Vagina (tissue), 2 donors: ENCODE data around the gene ADAMTS12.

Source experiments
- CTCF ChIP-seq, 3 experiments: fragments of 450-650 bp in 2 of 3; fragments of 200-600 bp in 1 of 3; sonication (generic) in 1 of 3; IDR thresholded peaks; one replicate each; pipeline ENCODE4 v1.5.1; 2017 to 2019; ENCODE audit warnings: antibody characterized with exemption in 3 of 3, mild to moderate bottlenecking in 2 of 3, moderate library complexity in 2 of 3
- POLR2A ChIP-seq, 2 donors: fragments of 450-650 bp; IDR thresholded peaks; one replicate each; pipeline ENCODE4 v1.6.1; 2017; ENCODE audit warnings: antibody characterized with exemption in 2 of 2, mild to moderate bottlenecking in 2 of 2, moderate library complexity in 2 of 2
- POLR2AphosphoS5 ChIP-seq, 2 donors: sonication (generic); formaldehyde crosslinking; IDR thresholded peaks; one replicate each; pipeline ENCODE4 v1.9.0; 2017; ENCODE audit warnings: antibody characterized with exemption in 2 of 2, mild to moderate bottlenecking in 2 of 2, low read depth in 1 of 2; ENCODE audit not compliant: insufficient read depth in 1 of 2

- TF ChIP-seq CTCF (IDR thresholded peaks at IDR 0.05) (no peak), POLR2A (IDR thresholded peaks at IDR 0.05) (no peak), POLR2AphosphoS5 (IDR thresholded peaks at IDR 0.05; ENCODE audit: insufficient read depth in 1 of 2, low read depth in 1 of 2) (no peak)
Observed at GRCh38 chr5:33852837-33853236, 39.0 kb downstream of the ADAMTS12 start.
